Measurements from ENCODE around the gene STK17A.
"Not testable (repeated sequence)": the region's sequence is repeated elsewhere in the genome, so short reads cannot be mapped to it uniquely, and the experiment has no call there.

Gene STK17A

DNA sequence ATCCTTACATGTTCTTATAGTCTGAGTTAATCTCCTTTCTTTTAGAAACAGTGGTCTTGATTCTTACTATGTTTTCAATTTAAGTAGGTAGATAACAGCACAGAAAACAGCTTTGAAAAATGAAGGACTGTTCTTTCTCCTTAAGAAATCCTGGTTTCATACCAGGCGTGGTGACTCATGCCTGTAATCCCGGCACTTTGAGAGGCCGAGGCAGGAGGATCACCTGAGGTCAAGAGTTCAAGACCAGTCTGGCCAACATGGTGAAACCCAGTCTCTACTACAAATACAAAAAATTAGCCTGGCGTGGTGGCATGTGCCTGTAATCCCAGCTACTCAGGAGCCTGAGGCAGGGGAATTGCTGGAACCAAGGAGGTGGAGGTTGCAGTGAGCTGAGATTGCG lies 13.5 kb downstream of the STK17A start:
- not testable (repeated sequence) for DNase-seq (ENCODE audit: low read depth in 2 of 2)

DNA sequence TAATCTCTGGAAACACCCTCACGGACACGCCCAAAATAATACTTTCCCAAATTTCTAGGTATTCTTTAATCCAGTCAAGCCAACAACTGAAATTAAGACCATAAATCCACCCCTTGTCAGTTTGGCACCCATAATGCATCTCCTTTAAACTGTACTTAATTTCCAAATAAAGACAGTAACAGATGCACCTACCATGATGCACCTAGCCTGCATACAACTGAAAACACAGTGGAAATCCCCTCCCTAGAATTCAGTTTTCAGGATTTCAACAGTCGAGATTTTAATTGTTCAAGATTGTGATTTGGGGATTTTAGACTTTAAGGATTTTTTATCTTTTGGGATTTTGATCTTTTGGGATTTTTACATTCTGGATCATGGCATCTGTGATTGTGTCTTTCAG lies 17.1 kb downstream of the STK17A start:
- DNase-seq (ENCODE audit: low read depth in 2 of 2): no peak

GRCh38 chr7:43602256-43602655 lies 19.3 kb downstream of the STK17A start:
- no peak for DNase-seq (ENCODE audit: low read depth in 2 of 2)

GRCh38 chr7:43604251-43604650 lies 21.3 kb downstream of the STK17A start:
- DNase-seq (ENCODE audit: low read depth in 2 of 2): no peak

GRCh38 chr7:43609097-43609496 lies 26.2 kb downstream of the STK17A start:
- no peak for DNase-seq (ENCODE audit: low read depth in 2 of 2)

GRCh38 chr7:43612128-43612527 lies 29.2 kb downstream of the STK17A start:
- DNase-seq (ENCODE audit: low read depth in 2 of 2): no peak

DNA sequence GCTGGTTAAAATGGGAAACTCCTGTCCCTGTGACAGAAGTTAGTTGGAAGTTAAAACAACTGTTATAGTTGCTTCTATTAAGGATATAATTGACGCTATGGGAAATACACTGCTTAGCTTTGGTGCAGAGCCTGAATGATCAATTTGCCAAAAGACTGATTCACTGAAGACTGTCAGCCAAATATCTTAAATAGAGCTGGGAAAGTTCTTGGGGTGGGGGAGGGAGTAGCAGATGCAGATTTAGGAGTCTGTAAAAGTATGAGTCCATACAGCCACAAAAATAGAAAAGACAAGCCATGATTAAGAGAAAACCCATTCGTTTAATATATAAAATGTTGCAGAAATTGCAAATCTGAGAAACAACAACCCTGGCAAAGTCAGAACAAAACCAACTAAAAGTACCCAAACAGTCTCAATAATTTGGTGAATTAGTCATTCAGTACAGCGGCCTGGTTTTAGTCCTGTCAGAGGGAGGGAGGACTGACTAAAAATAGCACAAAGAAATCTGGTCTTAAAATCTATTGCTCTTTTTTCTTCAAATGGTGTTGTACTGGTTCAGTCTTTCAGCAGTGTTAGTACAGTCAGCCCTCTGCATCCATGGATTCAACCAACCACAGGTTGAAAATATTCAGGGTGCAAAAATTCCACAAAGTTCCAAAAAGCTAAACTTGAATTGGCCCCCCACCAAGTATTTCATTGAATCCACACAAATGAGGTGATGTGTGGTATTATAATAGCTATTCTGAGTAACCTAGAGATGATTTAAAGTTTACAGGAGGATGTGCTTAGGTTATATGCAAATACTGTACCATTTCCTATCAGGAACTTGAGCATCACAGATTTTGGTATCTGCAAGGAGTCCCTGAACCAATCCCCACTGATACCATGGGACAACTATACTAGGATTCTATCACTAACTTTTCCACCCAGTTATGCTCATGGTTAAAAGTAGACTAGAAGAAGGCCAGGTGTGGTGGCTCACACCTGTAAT lies 30.0 kb downstream of the STK17A start:
- DNase-seq (ENCODE audit: low read depth in 2 of 2): no peak

- no peak for DNase-seq (ENCODE audit: low read depth in 2 of 2)
Measured at GRCh38 chr7:43615558-43616145, 32.7 kb downstream of the STK17A start.

DNA sequence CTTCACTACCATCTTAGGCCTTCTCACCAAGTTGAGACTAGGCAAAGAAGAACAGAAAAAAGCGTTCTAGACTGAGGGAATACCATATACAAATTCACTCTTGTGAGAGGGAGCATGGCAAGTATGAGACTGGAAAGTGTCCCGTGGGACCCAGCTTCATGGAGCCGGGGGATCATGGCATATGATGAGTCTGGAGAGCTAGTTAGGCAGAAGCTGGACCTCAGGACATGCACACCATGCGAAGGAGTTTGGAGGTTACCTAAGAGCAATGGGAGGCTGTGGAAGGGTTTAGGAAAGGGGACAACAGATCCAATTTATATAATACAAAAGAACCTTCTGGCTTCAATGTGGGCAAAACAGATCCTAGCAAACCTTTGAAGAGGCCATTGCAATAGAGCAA lies 34.1 kb downstream of the STK17A start:
- no peak for DNase-seq (ENCODE audit: low read depth in 2 of 2)

DNA sequence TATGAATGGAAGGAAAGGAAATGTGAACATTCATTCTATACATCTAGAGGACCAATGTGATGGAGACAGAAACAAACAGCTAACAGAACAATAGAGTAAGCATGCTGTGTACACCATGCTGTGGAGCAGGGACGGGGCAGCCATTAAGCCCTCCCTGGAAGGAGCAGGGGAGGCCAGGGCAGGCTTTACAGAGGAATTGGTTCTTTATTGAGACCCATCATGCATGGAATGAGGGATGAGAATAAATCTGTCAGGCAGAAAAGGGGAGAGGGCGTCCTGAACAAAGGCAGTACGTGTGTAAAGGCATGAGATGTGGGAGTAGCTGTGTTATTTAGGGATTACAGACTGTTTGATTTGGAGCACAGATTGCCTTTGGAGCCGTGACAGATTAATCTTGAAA lies 35.2 kb downstream of the STK17A start:
- DNase-seq (ENCODE audit: low read depth in 2 of 2): no peak

DNA sequence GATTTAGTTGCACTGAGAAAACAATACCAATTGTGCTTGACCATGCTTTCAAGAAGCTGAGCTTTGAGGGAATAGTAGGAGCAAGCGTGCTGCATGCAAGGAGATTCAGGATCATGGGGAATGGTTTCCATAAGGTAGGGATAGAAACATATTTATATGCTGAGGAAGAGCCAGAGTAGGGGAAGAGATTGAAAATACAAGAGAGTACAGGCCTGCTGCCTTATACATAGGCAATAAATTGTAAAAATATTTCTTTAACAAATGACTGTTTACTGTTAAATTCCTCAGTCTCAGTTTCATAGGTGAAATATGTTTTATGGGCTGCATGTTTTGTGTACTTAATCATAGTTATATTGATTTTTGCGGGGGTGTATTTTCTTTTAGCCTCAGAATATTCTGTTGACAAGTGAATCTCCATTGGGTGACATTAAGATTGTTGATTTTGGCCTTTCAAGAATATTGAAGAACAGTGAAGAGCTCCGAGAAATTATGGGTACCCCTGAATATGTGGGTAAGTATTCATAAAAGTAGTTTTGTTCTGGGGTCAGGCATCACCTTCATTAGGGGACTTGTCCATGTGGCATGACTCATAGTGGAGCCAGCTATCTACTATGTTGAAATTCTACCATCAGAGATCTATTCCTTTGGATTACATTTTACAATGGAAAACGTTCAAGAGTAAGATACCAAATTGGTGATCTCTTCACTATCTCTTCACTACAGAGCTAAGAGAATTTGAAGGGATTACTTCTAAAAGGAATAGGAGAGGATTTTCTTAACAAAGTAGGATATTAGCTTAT lies 36.5 kb downstream of the STK17A start:
- no peak for DNase-seq (ENCODE audit: low read depth in 2 of 2)

- DNase-seq (ENCODE audit: low read depth in 2 of 2): no peak
Measured at GRCh38 chr7:43621729-43622448, 39.0 kb downstream of the STK17A start.

DNA sequence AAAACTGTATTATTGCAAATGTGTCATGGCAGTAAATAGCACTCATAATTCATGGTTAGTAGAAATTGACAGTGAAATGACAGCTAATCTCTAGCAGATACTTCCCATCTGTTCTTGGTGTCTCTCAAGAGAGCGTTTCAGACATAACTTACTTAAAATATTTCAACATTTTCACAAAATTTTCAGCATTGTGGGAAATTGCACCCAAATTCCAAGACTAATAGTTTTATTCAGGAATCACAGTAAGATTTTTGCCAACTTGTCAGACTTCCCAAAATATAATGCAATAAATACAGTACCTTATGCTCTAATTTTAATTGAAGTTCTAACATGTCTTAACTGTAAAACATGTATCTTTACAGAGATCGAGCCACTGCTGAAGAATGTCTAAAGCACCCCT lies 41.2 kb downstream of the STK17A start:
- DNase-seq (ENCODE audit: low read depth in 2 of 2): no peak

- DNase-seq (ENCODE audit: low read depth in 2 of 2): no peak
Measured at GRCh38 chr7:43625453-43625852, 42.5 kb downstream of the STK17A start.

- no peak for DNase-seq (ENCODE audit: low read depth in 2 of 2)
Measured at GRCh38 chr7:43625980-43626379, 43.1 kb downstream of the STK17A start.

- no peak for DNase-seq (ENCODE audit: low read depth in 2 of 2)
Measured at GRCh38 chr7:43626695-43627094, 43.8 kb downstream of the STK17A start.

- not testable (repeated sequence) for DNase-seq (ENCODE audit: low read depth in 2 of 2)
Measured at GRCh38 chr7:43627798-43628197, 44.9 kb downstream of the STK17A start.

DNA sequence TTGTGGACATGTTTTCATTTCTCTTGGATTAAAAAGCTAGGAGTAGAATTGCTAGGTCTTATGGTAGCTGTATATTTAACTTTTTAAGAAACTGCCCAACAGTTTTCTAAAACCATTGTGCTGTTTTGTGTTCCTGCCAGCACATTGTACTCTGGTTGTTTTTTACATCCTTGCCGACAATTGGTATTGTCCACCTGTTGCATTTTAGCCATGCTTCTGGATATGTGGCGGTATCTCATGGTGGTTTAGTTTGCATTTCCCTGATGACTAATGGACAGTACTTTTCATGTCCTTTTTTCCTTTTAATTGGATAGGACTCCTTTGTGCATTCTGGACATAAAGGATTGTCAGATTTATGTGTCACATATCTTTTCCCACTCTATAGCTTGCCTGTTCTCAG lies 45.5 kb downstream of the STK17A start:
- no peak for DNase-seq (ENCODE audit: low read depth in 2 of 2)

DNA sequence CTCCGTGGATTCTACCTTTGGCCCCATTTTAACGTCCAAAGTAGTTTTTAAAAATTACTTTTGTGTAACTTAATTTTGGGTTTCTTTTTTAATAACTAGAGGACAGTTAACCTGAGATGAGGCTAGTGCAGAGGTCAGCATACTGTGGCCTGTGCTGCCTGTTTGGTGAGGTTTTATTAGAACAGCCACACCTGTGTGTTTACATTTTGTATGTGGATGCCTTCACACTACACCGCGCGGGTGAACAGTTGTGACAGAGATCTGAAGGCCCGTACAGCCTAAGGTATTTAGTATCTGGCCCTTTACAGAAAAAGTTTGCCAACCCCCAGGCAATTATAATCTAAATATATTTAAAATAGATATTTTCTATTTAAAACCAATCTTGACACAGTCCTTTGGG lies 46.9 kb downstream of the STK17A start:
- no peak for DNase-seq (ENCODE audit: low read depth in 2 of 2)

DNA sequence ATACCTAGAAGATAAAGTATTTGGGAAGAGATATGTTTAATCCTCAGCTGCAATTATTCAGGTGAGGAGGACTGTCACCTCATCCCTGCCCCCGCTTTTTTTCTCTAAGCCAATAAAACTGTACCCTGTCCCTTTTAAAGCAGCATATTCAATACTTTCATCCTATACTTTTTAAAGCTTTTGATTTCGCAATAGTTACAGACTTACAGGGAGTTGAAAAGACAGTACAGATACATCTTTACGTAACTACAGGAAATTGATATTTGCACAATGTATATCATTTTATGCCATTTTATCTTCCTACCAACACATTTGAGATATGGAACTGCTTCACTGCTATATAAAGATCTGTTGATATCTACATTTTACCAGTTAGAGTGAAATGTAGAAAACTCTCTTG lies 47.6 kb downstream of the STK17A start:
- DNase-seq (ENCODE audit: low read depth in 2 of 2): no peak

GRCh38 chr7:43631559-43631958 lies 48.7 kb downstream of the STK17A start:
- DNase-seq (ENCODE audit: low read depth in 2 of 2): no peak

DNA sequence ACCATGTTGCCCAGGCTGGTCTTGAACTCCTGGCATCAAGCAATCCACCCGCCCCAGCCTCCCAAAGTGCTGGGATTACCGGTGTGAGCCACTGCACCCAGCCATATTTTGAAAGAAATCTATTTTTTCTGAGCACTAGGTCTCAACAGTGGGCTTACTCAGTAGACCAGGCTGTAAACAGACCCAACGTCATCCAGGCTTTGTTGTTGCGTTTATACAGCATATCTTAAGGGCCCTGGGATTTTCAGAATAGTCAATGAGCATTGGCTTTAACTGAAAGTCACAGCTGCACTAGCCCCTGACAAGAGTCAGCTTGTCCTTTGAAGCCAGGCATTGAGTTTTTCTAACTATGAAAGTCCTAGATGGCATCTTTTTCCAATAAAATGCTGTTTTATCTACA lies 49.8 kb downstream of the STK17A start:
- no peak for DNase-seq (ENCODE audit: low read depth in 2 of 2)
